Activated CD8-positive, alpha-beta memory T cell treated with anti-CD3 and anti-CD28 coated beads, Interleukin-2, amount 50 U/mL, for 1 hour (primary cell): Measurements from ENCODE around the gene TCF7.

Experiments
- DNase-seq: peaks from one replicate; pipeline ENCODE4 v3.0.0-alpha.2; 2020; ENCODE audit errors: extremely low read depth

TCF7 gene

DNA sequence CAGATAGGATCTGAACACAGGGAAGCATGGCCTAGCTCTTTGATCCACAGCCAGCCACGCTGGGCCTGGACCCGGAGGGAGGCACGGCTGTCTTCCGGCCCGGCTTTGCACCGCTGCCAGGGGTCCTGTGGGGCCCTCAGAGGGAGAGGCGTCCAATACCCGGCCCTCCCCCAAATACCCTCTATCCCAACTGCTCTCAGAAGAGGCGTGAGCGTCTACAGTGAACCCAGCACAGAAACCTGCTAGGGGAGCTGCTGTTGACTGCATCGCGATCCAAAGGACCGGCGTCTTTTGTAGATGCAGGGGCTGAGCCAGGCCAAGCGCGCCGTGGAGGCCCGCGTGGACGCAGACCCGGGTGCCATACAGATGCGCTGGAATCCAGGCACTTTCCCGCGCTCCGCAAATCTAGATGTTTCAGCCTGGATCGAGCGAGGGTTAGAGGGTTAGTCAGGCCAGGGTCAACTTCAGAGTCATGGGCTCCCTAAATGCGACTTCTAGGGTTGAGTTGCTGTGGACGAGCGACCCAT lies 1.1 kb upstream of the TCF7 start:
- DNase-seq: no peak

GRCh38 chr5:134114886-134115805 lies 665 bp downstream of the TCF7 start:
- peak; percentile 72 for DNase-seq

DNA sequence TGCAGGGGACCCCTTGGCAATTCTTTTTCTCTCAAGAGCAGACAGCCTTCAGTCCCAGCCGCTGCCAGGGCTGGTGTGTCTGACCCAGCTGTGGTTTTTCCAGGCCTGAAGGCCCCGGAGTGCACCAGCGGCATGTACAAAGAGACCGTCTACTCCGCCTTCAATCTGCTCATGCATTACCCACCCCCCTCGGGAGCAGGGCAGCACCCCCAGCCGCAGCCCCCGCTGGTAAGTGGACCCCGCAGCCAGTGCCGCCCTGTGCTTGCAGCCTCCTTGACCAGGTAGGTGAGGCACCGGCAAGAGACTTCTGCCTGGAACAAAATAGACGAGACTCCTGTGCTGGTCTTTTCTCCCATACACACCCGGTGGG lies 1.3 kb downstream of the TCF7 start:
- no peak for DNase-seq

DNA sequence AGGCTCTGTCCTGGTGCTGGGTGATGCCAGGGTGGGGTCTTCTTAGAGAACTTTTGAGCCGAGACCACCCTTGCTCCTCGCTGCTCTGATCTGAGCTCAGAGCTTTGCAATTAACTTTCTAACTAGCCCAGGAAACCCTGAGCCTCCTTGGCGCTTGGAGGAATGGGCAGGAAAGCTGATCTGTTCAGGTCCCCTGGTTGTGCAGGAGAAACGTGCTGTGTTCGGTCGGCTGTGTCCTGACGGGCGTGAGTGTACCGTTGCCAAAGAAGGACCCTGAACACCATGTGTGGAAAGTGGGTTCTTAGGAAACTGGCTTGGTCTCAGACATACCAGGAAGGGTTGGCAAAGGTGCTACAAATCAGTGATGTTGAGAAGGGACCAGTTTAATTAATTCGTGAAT lies 1.8 kb downstream of the TCF7 start:
- DNase-seq: no peak

- no peak for DNase-seq
These were observed 2.6 kb downstream of the TCF7 start for GRCh38 chr5:134116789-134117761.

DNA sequence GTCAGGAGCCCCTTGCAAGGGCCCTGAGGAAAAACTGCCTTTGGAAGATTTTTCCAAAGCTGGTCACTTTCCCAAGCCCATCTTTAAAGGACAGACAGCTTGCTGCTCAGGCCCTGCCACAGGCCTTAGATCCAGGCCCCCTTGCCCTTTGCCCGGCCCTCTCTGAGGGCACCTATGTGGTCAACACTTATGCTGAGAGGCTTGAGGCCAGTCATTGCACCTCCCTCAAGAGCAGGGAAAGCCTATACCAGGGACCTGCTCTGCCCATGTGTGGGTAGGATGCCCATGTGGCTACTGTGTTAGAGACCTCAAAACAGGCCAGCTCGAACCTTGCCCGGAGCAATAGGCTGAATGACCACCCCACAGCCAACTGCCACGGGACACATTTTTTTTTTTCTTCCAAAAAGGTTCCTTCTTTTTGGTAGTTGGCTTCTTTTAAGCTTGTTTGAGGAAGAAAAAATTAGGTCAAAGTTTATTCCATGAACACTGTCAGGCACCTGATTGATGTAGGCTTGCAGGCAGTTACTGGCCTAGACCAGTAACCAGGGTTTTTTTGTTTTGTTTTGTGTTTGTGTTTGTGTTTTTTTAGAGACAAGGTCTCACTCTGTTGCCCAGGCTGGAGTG lies 3.8 kb downstream of the TCF7 start:
- no peak for DNase-seq

- DNase-seq: no peak
These were observed 5.2 kb downstream of the TCF7 start for GRCh38 chr5:134119720-134120119.

- no peak for DNase-seq
These were observed 6.1 kb downstream of the TCF7 start for GRCh38 chr5:134120386-134121138.

GRCh38 chr5:134122530-134122929 lies 8.0 kb downstream of the TCF7 start:
- DNase-seq: peak; percentile 50

- DNase-seq: no peak
These were observed 8.9 kb downstream of the TCF7 start for GRCh38 chr5:134123360-134123759.

- DNase-seq: peak; percentile 45
These were observed 10.0 kb downstream of the TCF7 start for GRCh38 chr5:134124289-134125038.

GRCh38 chr5:134125039-134126015 lies 10.8 kb downstream of the TCF7 start:
- DNase-seq: no peak

DNA sequence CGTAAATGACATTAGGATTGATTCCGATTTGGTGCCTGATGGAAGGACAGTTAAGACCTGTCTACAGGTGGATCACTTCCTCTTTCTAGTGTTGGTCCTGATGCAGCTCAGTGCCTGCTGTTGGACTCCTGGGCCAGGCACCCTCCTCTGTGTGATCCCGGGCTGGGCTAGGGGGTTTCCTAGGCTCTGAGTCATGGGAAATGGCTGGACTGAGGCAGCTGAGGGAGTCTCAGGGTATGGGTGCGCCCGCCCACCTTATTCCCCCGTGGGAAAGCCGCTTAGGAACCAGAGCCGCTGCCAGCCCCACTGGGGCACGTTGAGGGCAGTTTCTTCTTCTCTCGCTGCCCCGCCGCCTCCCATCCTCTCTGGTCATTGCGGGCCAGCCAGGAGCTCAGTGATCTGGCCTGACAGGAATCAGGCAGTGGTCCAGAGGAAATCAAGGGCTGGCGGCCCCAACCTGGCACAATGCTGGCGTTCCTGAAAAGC lies 12.9 kb downstream of the TCF7 start:
- no peak for DNase-seq

DNA sequence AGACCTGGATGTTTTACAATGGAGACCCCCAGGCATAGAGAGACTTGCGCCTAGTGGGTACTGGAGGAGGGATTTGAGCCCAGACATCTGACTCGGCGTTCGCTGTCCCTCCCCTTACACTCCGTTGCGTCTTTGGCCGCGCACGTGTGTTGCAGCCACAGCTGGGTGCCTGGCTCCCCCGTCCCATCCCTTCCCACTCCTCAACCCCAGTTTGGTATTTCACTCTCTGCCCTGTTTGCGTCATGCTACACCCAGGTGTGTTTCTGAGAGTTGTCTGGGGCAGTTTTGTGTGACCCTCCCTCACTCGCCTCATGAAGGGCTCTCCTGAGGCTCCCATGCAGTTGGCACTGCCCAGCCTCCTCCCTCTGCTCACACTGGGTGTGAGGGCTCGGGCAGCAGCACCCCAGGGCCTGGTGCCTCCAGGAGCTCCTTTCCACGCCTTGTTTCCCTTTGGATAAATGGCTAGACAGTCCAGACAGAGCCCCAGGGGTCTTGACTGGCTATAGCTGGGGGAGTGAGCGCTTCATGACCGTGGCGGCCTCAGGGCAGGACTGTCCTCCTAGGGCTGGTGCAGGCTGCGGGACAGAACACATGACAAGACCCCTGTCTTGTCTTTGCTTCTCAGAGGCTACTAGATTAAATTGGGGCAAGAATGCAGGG lies 13.6 kb downstream of the TCF7 start:
- no peak for DNase-seq

- no peak for DNase-seq
These were observed 14.1 kb downstream of the TCF7 start for GRCh38 chr5:134128648-134128995.

- DNase-seq: no peak
These were observed 15.1 kb downstream of the TCF7 start for GRCh38 chr5:134129411-134130238.

GRCh38 chr5:134130239-134130945 lies 15.9 kb downstream of the TCF7 start:
- DNase-seq: no peak
